ENCODE results near the gene VARS2. TPM values are rescaled to one million over a fixed set of nuclear protein-coding genes. Genes with fewer than 3 reads are reported as not detected.

Gene VARS2
- polyA plus RNA-seq, 1 experiment: 10.3 TPM

- CTCF ChIA-PET: no interaction called here
- peaks cover 42% of the 10 kb centered on the region for H3K27me3 ChIP-seq (ENCODE audit: control insufficient read depth, insufficient read depth, low read length)
- POLR2A ChIA-PET: no interaction called here
- no peak for TF ChIP-seq CTCF (IDR thresholded peaks at IDR 0.05; ENCODE audit: low read depth, low read length)
- no peaks in the 10 kb centered on the region for H3K9me3 ChIP-seq (ENCODE audit: control insufficient read depth, insufficient read depth, low read length)
- H3K27ac ChIP-seq (ENCODE audit: low read depth, low read length): no peak overlapping the region
- no peak overlapping the region for H3K4me3 ChIP-seq (ENCODE audit: low read depth, low read length)
- DNase-seq (ENCODE audit: low read depth, low spot score): no peak
These were observed 31.2 kb downstream of the VARS2 start for GRCh38 chr6:30945281-30945680.

GRCh38 chr6:30947231-30947630 is 33.2 kb downstream of the VARS2 start:
- DNase-seq (ENCODE audit: low read depth, low spot score): no peak
- H3K4me3 ChIP-seq (ENCODE audit: low read depth, low read length): no peak overlapping the region
- H3K27ac ChIP-seq (ENCODE audit: low read depth, low read length): no peak overlapping the region
- ChIA-PET CTCF (interaction anchor here (1.0 kb wide), 1 partner anchor 123 kb away, joined by 3 read pairs; no protein-coding TSS in a partner anchor), POLR2A (no interaction called here)
- H3K27me3 ChIP-seq (ENCODE audit: control insufficient read depth, insufficient read depth, low read length): peaks cover 52% of the 10 kb centered on the region
- no peak for TF ChIP-seq CTCF (IDR thresholded peaks at IDR 0.05; ENCODE audit: low read depth, low read length)
- H3K9me3 ChIP-seq (ENCODE audit: control insufficient read depth, insufficient read depth, low read length): no peaks in the 10 kb centered on the region

GRCh38 chr6:30948811-30949210 is 34.8 kb downstream of the VARS2 start:
- no peaks in the 10 kb centered on the region for H3K9me3 ChIP-seq (ENCODE audit: control insufficient read depth, insufficient read depth, low read length)
- no peak for TF ChIP-seq CTCF (IDR thresholded peaks at IDR 0.05; ENCODE audit: low read depth, low read length)
- no peak overlapping the region for H3K4me3 ChIP-seq (ENCODE audit: low read depth, low read length)
- ChIA-PET CTCF (no interaction called here), POLR2A (no interaction called here)
- no peak overlapping the region for H3K27ac ChIP-seq (ENCODE audit: low read depth, low read length)
- no peak for DNase-seq (ENCODE audit: low read depth, low spot score)
- H3K27me3 ChIP-seq (ENCODE audit: control insufficient read depth, insufficient read depth, low read length): peaks cover 51% of the 10 kb centered on the region

- CTCF ChIA-PET: interaction anchor here (0.6 kb wide), 2 partner anchors 43 to 131 kb away, joined by 3 read pairs; no protein-coding TSS in a partner anchor
These were observed 38.0 kb downstream of the VARS2 start for GRCh38 chr6:30951907-30952469.

More at GRCh38 chr6:30951907-30952469, 38.0 kb downstream of the VARS2 start:
- H3K4me3 ChIP-seq (ENCODE audit: low read depth, low read length): no peak overlapping the region
- DNase-seq (ENCODE audit: low read depth, low spot score): no peak
- peaks cover 54% of the 10 kb centered on the region for H3K27me3 ChIP-seq (ENCODE audit: control insufficient read depth, insufficient read depth, low read length)
- no peak for TF ChIP-seq CTCF (IDR thresholded peaks at IDR 0.05; ENCODE audit: low read depth, low read length)
- POLR2A ChIA-PET: no interaction called here
- H3K9me3 ChIP-seq (ENCODE audit: control insufficient read depth, insufficient read depth, low read length): no peaks in the 10 kb centered on the region
- no peak overlapping the region for H3K27ac ChIP-seq (ENCODE audit: low read depth, low read length)

Data from AG04450 (cell line).